Measurements from ENCODE around the gene ACAA2.

ACAA2 gene

DNA sequence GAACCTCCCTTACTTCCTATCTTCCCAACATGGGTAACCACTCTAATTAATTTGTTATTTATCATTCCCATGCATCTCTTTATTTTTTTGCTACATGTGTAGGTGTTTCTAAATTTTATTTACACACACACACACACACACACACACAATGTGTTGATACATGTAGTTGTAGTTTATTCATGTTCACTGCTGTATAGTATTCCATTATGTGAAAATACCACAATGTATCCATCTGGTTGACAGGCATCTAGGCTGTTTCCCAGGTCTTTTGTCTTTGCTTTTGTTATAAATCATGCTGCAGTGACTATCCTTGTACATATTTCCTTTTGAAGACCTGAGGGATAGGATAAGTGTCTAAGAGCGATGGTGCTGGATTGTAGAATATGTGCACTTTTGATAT is 59.7 kb downstream of the ACAA2 start:
- TF ChIP-seq ZFX (IDR thresholded peaks at IDR 0.05; ENCODE audit: borderline replicate concordance) = no peak
- TF ChIP-seq, protein P1, sequence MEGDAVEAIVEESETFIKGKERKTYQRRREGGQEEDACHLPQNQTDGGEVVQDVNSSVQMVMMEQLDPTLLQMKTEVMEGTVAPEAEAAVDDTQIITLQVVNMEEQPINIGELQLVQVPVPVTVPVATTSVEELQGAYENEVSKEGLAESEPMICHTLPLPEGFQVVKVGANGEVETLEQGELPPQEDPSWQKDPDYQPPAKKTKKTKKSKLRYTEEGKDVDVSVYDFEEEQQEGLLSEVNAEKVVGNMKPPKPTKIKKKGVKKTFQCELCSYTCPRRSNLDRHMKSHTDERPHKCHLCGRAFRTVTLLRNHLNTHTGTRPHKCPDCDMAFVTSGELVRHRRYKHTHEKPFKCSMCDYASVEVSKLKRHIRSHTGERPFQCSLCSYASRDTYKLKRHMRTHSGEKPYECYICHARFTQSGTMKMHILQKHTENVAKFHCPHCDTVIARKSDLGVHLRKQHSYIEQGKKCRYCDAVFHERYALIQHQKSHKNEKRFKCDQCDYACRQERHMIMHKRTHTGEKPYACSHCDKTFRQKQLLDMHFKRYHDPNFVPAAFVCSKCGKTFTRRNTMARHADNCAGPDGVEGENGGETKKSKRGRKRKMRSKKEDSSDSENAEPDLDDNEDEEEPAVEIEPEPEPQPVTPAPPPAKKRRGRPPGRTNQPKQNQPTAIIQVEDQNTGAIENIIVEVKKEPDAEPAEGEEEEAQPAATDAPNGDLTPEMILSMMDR (IDR thresholded peaks at IDR 0.05) = no peak
- H3K27ac ChIP-seq = no peak overlapping the region

- H3K27ac ChIP-seq = no peak overlapping the region
- no peak for TF ChIP-seq ZFX (IDR thresholded peaks at IDR 0.05; ENCODE audit: borderline replicate concordance)
- TF ChIP-seq, protein P1 (IDR thresholded peaks at IDR 0.05) = no peak
These were observed 61.3 kb downstream of the ACAA2 start for GRCh38 chr18:49752095-49752457.

GRCh38 chr18:49751427-49752094 is 61.8 kb downstream of the ACAA2 start:
- no peak for TF ChIP-seq ZFX (IDR thresholded peaks at IDR 0.05; ENCODE audit: borderline replicate concordance)
- TF ChIP-seq, protein P1 (IDR thresholded peaks at IDR 0.05) = no peak
- no peak overlapping the region for H3K27ac ChIP-seq

GRCh38 chr18:49749563-49749962 is 63.8 kb downstream of the ACAA2 start:
- TF ChIP-seq ZFX (IDR thresholded peaks at IDR 0.05; ENCODE audit: borderline replicate concordance) = no peak
- TF ChIP-seq, protein P1 (IDR thresholded peaks at IDR 0.05) = no peak
- no peak overlapping the region for H3K27ac ChIP-seq

DNA sequence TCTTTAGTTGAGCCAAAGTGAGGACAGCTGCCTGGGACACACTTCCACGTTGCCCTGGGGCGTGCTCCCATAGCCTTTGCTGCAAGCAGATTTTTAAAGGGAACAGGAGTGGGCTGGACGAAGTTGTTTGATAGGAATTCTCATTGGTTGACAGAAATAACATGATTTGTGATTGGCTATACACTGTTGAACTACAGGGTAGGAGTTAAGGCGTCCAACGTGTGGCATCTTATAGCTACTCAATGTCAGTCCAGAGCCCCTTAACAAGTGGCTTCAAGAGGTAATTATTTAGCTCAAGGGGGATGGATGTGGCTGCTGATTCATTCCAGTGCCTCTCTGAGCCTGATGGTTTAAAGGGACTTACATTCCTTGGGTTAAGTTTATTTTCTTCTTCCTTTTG is 65.5 kb downstream of the ACAA2 start:
- TF ChIP-seq, protein P1 (IDR thresholded peaks at IDR 0.05) = no peak
- TF ChIP-seq ZFX (IDR thresholded peaks at IDR 0.05; ENCODE audit: borderline replicate concordance) = no peak

GRCh38 chr18:49745045-49746014 is 68.0 kb downstream of the ACAA2 start:
- no peak for TF ChIP-seq ZFX (IDR thresholded peaks at IDR 0.05; ENCODE audit: borderline replicate concordance)
- TF ChIP-seq, protein P1 (IDR thresholded peaks at IDR 0.05) = no peak
- no peak overlapping the region for H3K27ac ChIP-seq

More for the DNA sequence above, 65.5 kb downstream of the ACAA2 start:
- H3K27ac ChIP-seq = no peak overlapping the region

All from 22Rv1 (cell line).